Glomerular visceral epithelial cell (primary cell): ENCODE results near the gene KRT16.

Source experiments
- DNase-seq: peaks from one replicate; pipeline ENCODE4 v3.0.0-alpha.2; 2016; ENCODE audit errors: extremely low spot score

KRT16 gene

DNA sequence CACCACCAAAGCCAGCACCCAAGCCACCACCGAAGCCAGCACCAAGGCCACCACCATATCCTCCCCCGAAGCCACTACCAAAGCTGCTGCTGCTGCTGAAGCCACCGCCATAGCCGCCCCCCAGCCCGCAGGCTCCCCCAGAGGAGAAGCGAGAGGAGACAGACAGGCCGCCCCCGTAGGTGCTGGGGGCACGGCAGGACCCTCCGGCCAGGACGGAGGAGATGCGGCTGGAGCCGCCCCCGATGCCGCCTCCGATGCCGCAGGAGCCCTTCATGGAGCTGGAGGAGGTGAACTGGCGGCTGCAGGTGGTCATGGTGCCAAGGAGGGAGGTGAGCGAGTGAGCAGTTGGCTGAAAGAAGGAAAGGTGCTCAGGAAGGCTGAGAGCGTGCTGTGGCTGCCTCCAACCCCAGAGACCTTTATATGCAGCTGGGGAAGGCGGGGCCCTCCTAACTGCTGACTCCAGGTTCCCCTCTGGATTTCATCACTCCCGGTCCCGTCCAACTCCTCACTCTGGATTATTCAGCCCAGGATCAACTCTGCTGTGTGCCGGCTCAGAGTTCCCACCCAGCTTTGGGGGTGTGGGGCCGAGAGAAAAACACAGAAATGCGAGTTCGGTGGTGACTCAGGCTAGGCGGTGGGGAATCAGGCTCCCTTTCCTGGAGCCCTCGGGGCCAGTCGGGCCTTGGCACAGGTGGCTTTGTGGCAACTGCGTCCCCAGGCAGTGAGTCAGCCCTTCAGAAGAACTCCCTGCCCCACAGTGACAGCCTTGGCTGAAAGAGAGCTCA, at the start of gene KRT16:
TSS of gene KRT16 (minus strand) at position 392 of the 785 bp plus-strand sequence. CDS start at position 313, 79 bp downstream.
- DNase-seq = peak; percentile 20

DNA sequence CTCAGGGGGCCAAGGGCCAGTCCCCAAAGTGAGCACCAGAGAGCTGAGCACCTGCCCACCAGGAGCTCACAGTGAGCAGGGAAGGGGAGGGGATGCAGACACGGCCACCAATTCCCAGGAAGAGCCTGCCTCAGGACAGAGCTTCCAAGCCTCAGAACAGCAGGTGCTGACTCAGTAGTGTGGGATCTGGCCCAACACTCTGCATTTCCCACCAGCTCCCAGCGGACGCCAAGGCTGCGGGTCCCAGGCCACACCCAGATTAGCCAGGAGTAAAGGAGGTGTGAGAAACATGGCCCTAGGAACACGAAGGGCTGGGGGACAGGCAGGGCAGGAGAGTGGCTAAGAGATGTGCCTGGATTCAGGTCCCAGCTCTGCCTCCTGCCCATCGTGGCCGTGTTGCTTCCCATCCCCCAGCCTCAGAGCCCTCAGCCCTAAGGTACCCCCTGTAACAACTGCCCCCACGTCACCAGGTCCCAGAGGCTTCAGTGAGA, 47.7 kb upstream of the KRT16 start:
- no peak for DNase-seq

DNA sequence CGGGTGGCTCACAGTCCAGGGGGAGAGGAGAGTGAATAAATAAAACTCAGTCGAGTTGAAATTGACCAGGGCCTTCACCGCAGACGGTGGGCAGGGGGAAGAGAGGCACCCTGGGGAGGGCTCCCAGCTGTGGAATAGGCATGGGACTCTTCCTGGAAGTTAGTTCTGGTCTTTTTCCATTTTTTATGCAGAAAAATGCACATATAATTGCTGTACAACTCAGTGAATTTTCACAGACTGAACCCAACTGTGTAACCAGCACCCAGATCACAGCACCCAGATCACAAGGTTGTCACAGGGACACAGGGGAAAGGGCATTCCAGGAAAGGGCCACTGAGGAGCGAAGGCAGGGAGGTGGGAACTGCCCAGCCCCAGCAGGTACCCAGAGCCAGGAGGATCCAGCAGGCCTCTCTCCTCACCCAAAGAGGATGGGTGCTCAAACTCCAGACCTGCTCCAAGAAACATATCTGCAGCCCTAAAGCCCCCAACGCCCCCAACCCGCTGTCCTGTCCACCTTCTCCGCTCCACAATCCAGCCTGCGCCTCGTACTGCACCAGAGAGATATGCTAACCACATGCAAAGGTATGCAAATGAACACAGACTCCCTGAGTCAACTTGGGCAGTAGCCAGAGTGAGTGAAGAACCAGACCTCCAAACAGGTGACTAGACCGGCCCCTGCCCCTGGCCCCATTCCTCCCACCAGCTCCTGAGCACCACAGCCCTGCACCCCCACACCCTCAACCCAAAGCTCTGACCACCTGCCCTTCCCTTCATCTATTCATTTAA, 47.1 kb upstream of the KRT16 start:
- DNase-seq = no peak

DNA sequence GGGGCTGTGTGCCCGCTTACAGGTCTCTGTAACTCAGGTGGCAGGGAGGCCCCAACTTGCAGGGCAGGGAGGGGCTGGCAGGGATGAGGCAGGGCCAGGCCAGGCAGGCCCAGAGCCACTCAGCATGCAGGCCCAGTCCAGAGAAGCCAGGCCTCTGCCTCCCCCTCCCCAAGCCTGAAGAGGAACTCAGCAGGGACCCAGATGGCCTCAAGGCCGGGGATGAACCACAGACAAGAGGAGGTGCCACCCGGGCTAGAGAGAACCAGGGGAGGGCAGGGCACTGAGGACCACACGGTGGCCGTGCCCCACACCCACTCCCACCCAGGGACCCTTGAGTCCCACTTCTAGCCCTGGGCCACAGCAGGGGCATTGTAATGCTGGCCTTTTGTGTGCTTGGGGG, 46.3 kb upstream of the KRT16 start:
- no peak for DNase-seq

DNA sequence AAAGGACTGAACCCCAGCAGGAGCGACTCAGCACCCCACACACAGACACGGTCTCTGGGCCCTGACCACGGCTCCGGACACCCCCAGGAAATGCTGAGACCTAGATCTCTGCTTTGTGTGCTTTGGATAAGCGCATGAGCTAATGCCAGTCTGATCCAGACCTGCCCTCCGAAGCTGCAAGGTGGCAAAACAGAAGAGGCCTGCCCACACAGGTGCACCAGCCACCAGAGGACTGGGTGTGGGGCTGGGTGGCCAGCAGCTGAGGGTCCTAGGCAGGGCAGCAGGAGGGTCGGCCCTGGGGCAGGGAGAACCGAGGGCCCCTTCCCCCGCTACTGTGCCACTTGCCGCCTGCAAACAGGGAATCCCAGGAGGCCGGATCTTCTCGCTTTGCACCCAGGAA, 45.4 kb upstream of the KRT16 start:
- no peak for DNase-seq

DNA sequence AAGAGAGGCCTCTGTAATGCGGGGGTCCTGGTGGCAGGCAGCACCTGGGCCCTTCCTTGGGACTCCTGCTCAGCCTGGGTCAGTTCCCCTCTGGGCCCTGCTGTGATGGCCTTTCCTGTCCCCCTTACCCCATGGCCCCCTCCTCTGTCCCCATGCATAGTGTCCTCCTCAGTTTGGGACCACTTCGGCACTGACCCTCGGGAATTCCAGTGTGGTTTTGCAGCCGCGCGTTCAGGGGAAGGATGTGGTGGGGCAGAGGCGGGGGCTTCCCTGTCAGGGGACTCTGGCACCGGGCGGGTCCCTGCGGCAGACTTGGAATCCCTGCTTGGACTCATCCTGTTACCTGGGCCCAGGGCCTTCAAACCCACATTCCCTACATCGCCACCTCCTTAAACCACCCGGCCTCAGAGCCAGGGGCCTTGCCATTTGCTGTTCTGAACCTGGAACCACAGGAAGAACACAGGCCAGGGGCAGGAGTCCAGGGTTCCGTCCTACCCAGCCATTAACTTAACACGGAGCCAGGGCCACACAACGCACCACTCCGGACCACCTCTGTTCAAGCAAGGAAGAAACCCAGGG, 44.7 kb upstream of the KRT16 start:
- DNase-seq = no peak

DNA sequence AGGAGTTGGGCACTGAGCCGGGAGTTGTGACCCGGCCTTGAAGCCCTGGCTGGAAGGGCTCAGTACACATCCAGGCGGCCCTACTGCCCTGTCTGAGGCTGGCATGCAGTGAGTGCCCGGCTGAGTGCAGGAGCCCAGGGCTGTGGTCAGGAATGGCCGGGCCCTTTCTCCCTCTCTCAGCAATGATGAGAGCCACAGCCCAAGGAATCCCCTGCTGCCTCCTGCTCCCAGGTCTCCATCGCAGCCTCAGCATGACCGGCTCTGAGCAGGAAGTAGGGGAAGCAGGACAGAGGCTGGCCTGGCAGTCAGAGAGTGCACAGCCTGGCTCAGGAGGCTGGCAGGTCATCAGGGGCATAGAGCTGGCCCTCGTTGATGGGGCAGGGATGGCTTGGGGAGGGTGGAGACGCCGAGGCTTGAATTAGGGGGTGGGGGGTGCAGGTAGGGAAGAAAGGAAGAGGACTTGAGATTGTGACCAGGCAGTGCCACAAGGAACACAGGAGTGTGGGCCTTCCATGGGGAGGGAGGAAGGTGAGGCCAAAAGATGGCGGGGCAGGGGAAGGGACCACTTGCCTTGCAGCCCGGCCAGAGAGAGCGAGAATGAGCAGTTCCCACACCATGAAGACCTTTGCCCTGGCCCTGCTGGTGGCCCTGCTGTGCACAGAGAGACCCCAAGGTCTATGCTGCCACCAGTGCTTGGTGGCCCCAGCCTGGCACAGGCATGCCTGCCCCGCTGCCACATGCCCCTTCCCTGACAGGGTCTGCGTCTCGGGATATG, 43.9 kb upstream of the KRT16 start:
- DNase-seq = no peak

DNA sequence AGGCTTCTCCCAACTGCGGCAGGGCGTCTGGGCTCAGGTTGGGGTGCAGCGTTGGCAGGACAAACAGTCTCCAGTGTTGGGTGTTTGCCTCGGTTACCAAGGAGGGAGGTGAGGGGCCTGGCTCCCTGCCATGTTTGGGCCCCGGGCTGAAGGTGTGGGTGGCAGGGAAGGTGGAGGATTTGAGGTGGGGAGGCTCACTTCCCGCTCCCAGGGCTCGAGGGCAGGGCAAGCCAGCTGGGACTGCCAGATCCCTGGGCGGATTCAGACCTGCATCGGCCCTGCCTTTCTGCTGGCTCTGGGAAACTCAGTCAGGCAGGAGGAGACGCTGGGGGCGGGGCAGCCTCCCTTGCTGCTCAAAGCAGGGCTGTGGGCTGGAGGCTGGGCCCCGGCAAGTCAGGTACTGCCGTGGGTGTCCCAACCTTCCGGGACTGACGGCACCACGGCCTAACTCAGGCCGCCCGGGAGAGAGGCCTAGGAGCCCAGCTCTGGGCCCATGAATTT, 43.1 kb upstream of the KRT16 start:
- DNase-seq = peak; percentile 23

DNA sequence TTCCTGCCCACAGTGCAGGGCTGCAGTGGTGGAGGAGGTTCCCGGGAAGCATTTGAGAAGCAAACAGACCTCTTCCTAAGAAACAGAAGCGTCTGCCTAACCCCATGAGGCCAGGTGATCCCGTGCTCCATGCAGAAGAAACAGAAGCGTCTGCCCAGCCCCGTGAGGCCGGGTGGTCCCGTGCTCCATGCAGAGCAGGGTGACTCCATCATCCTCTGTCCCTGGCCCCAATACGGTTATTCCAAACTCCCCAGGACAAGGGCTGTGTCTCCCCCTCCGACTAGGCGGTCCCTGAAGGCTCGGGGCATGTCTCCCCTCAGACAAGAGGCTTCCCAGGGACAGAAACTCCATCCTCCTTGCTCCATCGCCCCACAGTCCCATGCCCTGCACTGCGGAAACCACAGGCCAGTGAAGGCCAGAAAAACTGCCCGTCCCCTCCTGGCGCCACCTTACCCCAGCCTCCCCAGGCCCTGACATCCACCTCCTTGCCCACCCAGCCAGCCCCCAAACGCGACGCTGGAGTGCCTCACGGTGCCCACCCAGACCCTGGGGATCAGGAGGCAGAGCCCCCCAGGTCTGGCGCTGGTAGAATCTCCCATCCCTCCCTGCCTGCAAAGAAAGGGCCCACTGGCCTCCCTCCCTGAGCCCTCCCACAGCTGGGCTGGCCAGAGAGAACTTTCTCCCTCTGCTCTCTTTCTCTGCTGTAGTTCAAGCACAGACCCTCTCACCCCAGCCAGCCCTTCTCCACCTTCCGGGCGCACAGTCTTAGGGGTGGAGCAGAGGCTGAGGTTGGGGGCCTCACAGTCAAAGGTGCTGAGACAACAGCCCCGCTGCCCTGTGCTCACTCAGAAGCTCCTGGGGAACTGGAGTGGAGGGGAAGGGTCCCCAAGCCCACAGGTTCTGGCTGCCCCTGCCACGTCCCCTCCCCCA, 42.4 kb upstream of the KRT16 start:
- DNase-seq = no peak

DNA sequence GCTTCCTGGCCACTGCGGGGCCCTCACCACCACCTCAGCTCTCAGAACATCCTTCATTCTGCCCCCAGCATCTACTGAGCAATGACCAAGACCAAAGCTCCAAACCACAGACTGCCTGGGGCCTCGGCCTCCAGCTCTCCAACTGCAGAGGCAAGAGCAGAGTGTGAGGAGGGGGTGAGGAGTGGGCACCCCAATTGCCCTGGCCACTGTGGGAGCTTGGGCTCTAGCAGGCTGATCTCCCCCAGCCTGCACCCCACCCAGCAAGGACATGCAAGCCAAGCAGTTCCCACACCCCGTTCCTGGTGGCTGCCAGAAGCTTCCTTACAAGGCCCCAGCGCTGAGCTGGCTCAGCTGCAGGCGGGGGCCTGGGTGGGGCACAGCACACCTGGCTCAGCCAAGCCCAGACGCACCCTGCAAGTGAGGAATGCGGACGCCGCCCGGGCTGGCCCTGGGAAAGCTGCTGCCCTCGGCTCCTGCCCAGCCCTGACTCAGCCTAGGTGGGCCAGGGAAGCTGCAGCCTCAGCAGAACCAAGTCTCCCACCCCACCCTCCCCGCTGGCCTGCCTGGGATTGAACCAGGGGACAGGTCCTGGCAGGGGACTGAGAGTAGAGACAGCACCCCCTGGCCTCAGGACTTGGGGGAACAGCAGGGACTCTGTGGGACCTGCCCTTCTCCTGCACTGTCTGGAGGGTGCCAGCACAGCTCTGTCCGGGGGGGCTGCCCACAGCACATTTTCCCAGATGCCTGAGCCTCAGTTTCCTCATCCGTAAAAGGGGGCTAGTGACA, 41.5 kb upstream of the KRT16 start:
- DNase-seq = no peak

DNA sequence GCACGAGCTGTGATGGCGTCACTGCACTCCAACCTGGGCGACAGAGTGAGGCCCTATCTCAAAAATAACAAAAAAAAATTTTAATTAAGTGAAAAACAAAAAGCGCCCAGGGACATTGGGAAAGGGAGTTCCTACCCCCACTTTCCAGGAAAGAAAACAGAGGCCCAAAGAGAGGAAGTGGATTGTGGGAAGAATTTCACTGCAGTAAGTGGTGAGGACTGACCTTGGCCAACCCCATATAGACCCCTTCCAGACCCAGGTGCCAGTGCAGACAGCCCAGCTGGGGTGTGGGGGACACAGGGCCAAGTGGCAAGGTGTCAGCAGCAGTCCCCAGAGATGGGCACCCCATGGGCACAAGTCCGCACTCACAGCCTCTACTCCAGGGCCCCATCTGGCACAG, 40.9 kb upstream of the KRT16 start:
- no peak for DNase-seq

DNA sequence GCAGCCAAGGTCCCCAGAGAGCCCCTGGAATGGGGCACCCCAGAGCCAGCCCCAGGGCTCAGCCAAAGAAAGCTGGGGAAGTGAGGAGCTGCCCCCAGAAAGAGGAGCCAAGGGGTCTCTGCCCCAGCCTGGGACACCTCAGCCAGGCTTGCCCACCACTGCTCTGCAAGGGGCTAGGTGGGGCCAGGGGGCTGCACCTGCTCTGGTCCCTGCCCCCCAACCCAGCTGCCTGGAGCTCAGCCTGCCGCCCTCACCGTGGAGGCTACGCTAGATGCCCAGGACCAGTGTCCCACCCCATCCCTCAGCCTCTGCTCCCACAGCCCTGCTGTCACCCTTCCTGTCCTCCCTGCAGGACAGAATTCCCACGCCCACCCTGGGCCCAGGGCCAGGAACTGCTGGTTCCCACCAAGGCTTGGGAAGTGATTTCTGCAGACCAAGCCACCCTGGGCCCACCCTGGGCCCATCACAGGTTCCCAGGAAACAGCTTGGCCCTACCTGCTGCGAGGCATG, 39.9 kb upstream of the KRT16 start:
- no peak for DNase-seq

DNA sequence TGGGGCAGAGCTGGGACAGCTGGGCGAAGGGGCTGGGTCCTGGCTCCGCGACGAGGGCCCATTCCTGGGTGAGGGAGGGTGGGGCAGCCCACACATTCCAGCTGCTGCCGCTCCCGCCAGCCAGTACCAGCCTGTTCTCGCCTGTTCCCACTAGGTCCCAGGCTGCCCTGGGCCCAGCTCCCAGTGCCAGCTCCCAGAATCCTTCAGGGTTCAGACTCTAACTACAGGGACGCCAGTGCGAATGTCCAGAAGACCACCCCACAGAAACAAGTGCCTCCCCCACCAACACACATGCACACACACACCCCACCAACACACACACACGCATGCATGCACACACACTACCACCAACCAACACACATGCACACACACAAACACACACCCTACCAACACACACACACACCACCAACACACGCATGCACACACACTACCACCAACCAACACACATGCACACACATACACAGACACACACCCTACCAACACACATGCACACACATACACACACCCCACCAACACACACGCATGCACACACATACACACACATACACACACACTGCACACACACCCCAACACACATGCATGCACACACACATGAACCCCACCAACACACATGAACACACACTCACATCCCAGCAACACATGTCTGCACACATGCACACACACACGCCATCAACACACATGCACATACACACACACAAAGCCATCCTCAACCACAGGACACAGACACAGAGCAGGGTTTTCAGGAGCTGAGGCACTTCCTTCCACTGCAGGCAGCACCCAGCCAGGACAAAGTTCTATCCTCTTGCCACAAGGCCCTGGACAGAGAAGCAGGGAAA, 39.3 kb upstream of the KRT16 start:
- no peak for DNase-seq

DNA sequence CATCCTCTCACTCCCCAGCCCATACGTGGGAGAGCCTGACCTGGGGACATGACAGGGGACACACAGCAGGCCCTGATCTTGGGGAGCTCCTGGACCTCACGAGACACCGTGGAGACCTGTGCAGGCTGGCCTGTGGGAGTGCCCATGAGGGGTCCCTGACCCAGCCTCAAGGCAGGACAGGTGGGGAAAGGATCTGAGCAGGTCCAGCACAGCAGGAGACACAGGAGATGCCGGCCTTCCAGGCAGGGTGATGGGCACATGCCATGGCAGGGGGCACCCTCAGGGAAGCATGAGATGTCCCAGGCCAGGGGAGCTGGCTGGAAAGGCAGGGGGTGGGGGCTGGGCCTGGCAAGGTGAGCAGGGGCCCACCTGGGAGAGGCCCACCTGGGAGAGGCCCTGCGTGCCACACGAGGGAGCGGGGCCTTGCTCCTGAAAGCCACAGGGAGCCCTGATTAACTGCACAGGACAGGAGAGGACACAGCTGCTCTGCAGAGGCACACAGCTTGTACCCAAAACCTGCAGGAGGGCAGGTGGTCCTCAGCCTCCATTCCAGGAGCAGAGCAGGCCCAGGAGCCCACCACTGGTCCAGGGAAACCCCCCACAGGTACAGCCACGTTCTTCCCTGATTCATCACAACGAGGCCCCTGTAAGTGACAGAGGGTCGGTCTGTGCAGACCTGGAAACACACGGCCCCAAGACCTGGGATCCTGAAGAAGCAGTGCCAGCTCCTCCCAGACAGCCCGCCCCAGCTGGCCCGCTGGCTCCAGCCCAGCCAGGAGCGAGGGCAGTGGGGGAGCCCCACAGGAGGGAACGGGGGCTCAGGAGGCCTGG, 38.4 kb upstream of the KRT16 start:
- no peak for DNase-seq

DNA sequence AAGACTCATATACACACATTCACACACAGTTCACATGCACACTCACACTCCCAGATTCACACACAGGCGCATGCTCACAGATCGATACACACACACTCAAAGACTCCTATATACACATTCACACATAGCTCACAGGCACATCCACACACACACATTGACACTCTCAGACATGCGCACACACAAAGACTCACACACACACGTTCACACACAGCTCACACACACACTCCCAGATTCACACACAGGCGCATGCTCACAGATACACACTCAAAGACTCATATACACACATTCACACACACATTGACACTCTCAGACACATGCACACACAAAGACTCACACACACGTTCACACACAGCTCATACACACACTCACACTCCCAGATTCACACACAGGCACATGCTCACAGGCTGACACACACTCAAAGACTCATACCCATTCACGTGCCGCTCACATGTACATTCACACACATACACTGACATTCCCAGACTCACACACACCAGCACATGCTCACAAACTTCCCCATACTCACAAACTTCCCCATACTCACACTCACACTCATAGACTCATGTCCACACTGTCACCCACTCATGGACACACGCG, 37.5 kb upstream of the KRT16 start:
- DNase-seq = no peak

DNA sequence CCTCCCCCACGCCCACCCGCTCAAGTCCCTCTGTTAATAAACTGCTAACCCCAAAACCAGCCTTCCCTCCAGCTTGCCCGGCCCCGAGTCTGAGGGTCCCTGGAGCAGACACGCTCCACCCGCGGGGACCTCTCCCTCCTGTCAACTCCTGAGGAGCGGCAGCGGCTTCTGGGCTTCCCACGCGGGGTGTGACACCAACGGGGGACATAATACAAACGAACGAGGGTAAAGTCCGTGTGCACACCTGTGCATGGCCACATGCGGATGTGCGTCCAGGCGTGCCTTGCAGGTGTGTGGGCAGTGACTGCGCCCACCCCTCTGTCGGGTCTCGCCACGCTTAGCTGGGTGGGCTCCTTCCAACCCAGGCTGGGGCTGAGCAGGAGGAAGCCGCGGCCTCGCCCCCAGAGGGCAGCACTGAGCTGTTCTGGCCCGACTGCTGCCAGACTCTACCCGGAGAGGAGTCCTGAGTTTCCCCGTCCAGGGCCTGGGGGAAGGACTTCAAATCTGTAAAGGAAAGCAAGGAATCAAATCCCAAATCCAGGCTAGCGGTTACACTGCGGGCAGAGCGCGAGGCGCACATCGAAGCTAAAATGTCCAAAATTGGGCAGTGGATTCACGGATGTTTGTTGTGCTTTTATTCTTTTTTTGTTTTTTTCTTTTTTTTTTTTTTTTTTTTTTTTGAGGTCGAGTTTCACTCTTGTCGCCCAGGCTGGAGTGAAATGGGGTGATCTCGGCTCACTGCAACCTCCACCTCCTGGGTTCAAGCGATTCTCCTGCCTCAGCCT, 36.0 kb upstream of the KRT16 start:
- DNase-seq = peak; percentile 84
